ENCODE results near the gene VAV2.

GRCh38 chr9:134024828-134025605 is 32.9 kb upstream of the VAV2 start, which contains the start of gene BRD3OS:
- TF ChIP-seq JUN (IDR thresholded peaks at IDR 0.05) (peak in 1 of 2 experiments; percentile 63; a peak in 2 of 5 replicates), CTCF (IDR thresholded peaks at IDR 0.05) (no peak), CHD2 (IDR thresholded peaks at IDR 0.05; ENCODE audit: low read length, partially characterized antibody) (no peak), REST (IDR thresholded peaks at IDR 0.05) (no peak), POLR2A (IDR thresholded peaks at IDR 0.05; ENCODE audit: low read length) (no peak), POLR2AphosphoS2 (conservative IDR thresholded peaks at IDR 0.05; ENCODE audit: low read length) (no peak), EP300 (IDR thresholded peaks at IDR 0.05) (no peak), HDAC2 (IDR thresholded peaks at IDR 0.05) (no peak), ELK1 (IDR thresholded peaks at IDR 0.05; ENCODE audit: low read depth, low read length) (no peak), PBX3 (IDR thresholded peaks at IDR 0.05) (no peak), FOSB (CRISPR knock-in tag; IDR thresholded peaks at IDR 0.05) (no peak), RNF2 (IDR thresholded peaks at IDR 0.05; ENCODE audit: borderline replicate concordance, low read depth) (no peak), KDM5A (IDR thresholded peaks at IDR 0.05) (no peak)

Data from A549 (cell line).